ENCODE measurements around the gene SLCO2A1.

GRCh38 chr3:134018406-134018805 lies 11.3 kb downstream of the SLCO2A1 start:
- TF ChIP-seq CTCF (IDR thresholded peaks at IDR 0.05) (no peak), POLR2A (IDR thresholded peaks at IDR 0.05) (no peak), EP300 (IDR thresholded peaks at IDR 0.05) (no peak), POLR2AphosphoS5 (IDR thresholded peaks at IDR 0.05) (no peak)
